LNCaP clone FGC (cell line): ENCODE results near the gene MEIOSIN.

Experiments
- DNase-seq: peaks from one replicate; pipeline ENCODE4 v3.0.0-alpha.2; 2011; ENCODE audit warnings: low read depth
- H3K4me3 ChIP-seq: 2 replicates; pipeline ENCODE4 v1.5.1; 2011; ENCODE audit warnings: mild to moderate bottlenecking, low read depth, low read length, control low read depth
- CTCF ChIP-seq: IDR thresholded peaks from 2 replicates; pipeline ENCODE4 v1.5.1; 2012; ENCODE audit warnings: mild to moderate bottlenecking; ENCODE audit not compliant: control insufficient read depth, insufficient read depth; ENCODE audit errors: extremely low read depth

Gene MEIOSIN

GRCh38 chr19:45786533-45786894 lies 53.3 kb downstream of the MEIOSIN start:
- no peak for TF ChIP-seq CTCF
- no peak for DNase-seq
- no peak overlapping the region for H3K4me3 ChIP-seq

- no peak for DNase-seq
- TF ChIP-seq CTCF, result no peak
- no peak overlapping the region for H3K4me3 ChIP-seq
Measured at GRCh38 chr19:45789035-45789786, 56.0 kb downstream of the MEIOSIN start.

GRCh38 chr19:45790942-45791341 lies 57.7 kb downstream of the MEIOSIN start:
- TF ChIP-seq CTCF, result no peak
- H3K4me3 ChIP-seq, result no peak overlapping the region
- DNase-seq, result no peak

- no peak for DNase-seq
- no peak for TF ChIP-seq CTCF
- peak overlapping the region; percentile 72 for H3K4me3 ChIP-seq
Measured at GRCh38 chr19:45791744-45792469, 58.7 kb downstream of the MEIOSIN start.

GRCh38 chr19:45792470-45793177 lies 59.4 kb downstream of the MEIOSIN start, which contains the start of gene DMWD:
TSS of gene DMWD (minus strand) at chr19:45792845. CDS start at chr19:45792756, 89 bp downstream.
- peak; percentile 69 for DNase-seq
- no peak for TF ChIP-seq CTCF
- H3K4me3 ChIP-seq, result peak within 1 kb of the TSS; percentile 72

- peak overlapping the region; percentile 18; the same call in 1 of the 2 replicates for H3K4me3 ChIP-seq
- DNase-seq, result no peak
- no peak for TF ChIP-seq CTCF
Measured at GRCh38 chr19:45793178-45793564, 59.9 kb downstream of the MEIOSIN start.
